BE2C (cell line): Measurements from ENCODE around the gene GTPBP4.
A peak's percentile ranks its signal among the peaks of the same experiment; 100 is the strongest.
"Not testable (repeated sequence)": the region's sequence is repeated elsewhere in the genome, so short reads cannot be mapped to it uniquely, and the experiment has no call there.

ENCODE experiments used
- DNase-seq: peaks from one replicate; pipeline ENCODE4 v3.0.0-alpha.2; 2020
- H3K27me3 ChIP-seq: fragments of 250-450 bp; sonication (Bioruptor Pico); 2 replicates; pipeline ENCODE4 v1.5.1; 2020; ENCODE audit warnings: mild to moderate bottlenecking
- H3K36me3 ChIP-seq: fragments of 250-450 bp; sonication (Bioruptor Pico); 2 replicates; pipeline ENCODE4 v1.5.1; 2020; ENCODE audit warnings: mild to moderate bottlenecking
- H3K4me1 ChIP-seq: fragments of 250-450 bp; sonication (Bioruptor Pico); 2 replicates; pipeline ENCODE4 v1.5.1; 2020
- H3K4me3 ChIP-seq: 2 replicates; pipeline ENCODE4 v1.5.1; 2011; ENCODE audit warnings: low read depth, low read length
- H3K9me3 ChIP-seq: fragments of 250-450 bp; sonication (Bioruptor Pico); 2 replicates; pipeline ENCODE4 v1.5.1; 2020
- TF ChIP-seq, protein P1 (sequence below): IDR thresholded peaks from 2 replicates; pipeline ENCODE4 v1.5.1; 2012; ENCODE audit warnings: mild to moderate bottlenecking, low read depth, low read length

Gene GTPBP4

DNA sequence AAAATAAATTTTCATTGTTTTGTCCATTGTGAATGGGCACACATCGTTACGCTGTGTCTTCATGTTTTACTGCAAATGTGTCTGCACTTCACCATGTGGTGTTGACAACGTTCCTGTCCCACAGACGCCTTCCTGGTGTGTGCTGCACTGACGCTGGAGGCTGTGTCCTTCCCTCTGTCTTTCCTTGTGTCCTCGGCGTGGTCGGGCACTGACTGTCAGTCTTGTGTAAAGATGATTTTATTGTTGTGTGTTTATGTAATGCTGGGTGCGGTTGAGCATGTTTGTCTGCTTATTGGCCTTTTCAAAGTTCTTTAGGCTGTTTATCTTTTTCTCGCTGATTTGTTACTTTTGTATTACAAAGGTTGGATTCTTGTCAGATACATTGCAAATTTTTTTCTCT is 19.3 kb downstream of the GTPBP4 start:
- H3K9me3 ChIP-seq: no peaks in the 10 kb centered on the region
- DNase-seq: no peak
- H3K4me1 ChIP-seq: peaks cover 9% of the 10 kb centered on the region
- H3K4me3 ChIP-seq: no peak overlapping the region
- H3K27me3 ChIP-seq: no peaks in the 10 kb centered on the region
- peaks cover 89% of the 10 kb centered on the region for H3K36me3 ChIP-seq
- TF ChIP-seq, protein P1, sequence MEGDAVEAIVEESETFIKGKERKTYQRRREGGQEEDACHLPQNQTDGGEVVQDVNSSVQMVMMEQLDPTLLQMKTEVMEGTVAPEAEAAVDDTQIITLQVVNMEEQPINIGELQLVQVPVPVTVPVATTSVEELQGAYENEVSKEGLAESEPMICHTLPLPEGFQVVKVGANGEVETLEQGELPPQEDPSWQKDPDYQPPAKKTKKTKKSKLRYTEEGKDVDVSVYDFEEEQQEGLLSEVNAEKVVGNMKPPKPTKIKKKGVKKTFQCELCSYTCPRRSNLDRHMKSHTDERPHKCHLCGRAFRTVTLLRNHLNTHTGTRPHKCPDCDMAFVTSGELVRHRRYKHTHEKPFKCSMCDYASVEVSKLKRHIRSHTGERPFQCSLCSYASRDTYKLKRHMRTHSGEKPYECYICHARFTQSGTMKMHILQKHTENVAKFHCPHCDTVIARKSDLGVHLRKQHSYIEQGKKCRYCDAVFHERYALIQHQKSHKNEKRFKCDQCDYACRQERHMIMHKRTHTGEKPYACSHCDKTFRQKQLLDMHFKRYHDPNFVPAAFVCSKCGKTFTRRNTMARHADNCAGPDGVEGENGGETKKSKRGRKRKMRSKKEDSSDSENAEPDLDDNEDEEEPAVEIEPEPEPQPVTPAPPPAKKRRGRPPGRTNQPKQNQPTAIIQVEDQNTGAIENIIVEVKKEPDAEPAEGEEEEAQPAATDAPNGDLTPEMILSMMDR: no peak

DNA sequence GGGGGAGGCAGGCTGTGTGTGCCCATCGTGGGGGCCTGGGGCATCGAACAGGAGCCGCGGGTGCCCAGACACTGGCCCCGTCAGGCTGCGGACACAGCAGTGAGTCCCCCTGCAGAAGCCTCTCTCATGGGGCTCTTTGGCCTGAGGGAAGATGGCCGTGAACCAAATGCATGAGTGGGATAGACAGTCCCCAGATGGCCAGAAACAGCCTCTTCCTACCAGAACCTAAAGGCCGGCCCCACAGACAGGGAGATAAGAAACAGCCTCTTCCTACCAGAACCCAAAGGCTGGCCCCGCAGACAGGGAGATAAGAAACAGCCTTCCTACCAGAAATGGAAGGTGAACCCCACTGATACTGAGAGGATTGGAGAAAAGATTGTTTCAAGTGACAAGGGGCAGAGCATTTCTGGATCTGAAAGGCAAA is 20.8 kb downstream of the GTPBP4 start:
- H3K36me3 ChIP-seq: peaks cover 87% of the 10 kb centered on the region
- H3K4me1 ChIP-seq: peaks cover 9% of the 10 kb centered on the region
- peak overlapping the region; percentile 5; the same call in 1 of the 2 replicates for H3K4me3 ChIP-seq
- peak; percentile 79 for DNase-seq
- H3K27me3 ChIP-seq: no peaks in the 10 kb centered on the region
- TF ChIP-seq, protein P1: no peak
- no peaks in the 10 kb centered on the region for H3K9me3 ChIP-seq

DNA sequence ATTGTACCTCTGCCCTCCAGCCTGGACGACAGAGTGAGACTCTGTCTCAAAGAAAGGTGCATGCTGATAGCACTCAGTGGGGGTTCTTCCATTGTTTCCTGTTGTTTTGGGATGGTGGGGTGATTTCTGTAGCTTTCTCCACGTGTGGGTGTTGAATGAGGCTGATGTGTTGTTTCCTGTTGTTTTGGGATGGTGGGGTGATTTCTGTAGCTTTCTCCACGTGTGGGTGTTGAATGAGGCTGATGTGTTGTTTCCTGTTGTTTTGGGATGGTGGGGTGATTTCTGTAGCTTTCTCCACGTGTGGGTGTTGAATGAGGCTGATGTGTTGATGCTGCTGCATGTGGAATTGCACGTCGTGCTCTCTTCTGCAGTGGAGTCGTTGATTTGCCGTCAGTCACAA is 21.7 kb downstream of the GTPBP4 start:
- H3K36me3 ChIP-seq: peaks cover 86% of the 10 kb centered on the region
- not testable (repeated sequence) for H3K4me1 ChIP-seq, DNase-seq

DNA sequence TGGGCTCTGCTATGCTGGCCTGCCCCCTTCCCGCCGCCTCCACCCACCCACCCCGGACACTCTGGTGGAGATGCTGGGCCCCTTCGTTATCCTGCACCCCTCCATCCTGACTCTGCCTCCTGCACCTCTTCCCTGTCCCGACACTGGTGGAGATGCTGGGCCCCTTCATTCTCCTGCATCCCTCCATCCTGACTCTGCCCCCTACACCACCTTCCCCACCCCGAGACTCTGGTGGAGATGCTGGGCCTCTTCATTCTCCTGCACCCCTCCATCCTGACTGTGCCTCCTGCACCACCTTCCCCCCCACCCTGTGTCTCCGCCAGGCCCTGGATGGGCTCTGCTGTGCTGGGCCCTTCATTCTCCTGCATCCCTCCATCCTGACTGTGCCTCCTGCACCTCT is 22.5 kb downstream of the GTPBP4 start:
- Histone ChIP-seq H3K36me3 (peaks cover 81% of the 10 kb centered on the region), H3K4me3 (no peak overlapping the region), H3K4me1 (peaks cover 9% of the 10 kb centered on the region), H3K9me3 (no peaks in the 10 kb centered on the region), H3K27me3 (no peaks in the 10 kb centered on the region)
- DNase-seq: no peak
- TF ChIP-seq, protein P1: no peak

More for the DNA sequence above, 21.7 kb downstream of the GTPBP4 start:
- H3K27me3 ChIP-seq, H3K4me3 ChIP-seq, H3K9me3 ChIP-seq: not testable (repeated sequence)

DNA sequence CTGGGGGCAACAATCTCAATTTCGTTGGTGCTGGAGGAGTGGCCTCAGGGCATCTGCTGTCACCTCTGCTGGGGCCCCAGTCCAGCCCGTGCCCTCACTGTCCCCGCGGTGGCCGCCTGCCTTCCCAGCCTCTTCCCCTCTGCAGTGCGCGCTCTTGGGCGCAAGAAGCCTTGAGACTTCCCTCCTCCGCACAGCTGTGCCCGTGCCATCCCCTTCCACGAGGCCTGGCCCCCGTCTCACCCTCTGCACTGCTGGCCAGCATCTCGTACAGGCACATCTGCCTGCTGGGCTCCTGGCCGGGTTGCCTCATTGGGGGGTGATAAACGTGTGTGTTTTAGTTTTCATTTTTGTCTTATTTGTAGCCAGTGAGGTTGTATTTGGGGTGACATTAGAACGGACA is 23.5 kb downstream of the GTPBP4 start:
- Histone ChIP-seq H3K4me1 (peaks cover 9% of the 10 kb centered on the region), H3K9me3 (no peaks in the 10 kb centered on the region), H3K27me3 (no peaks in the 10 kb centered on the region), H3K4me3 (no peak overlapping the region), H3K36me3 (peaks cover 80% of the 10 kb centered on the region)
- TF ChIP-seq, protein P1: no peak
- DNase-seq: no peak

DNA sequence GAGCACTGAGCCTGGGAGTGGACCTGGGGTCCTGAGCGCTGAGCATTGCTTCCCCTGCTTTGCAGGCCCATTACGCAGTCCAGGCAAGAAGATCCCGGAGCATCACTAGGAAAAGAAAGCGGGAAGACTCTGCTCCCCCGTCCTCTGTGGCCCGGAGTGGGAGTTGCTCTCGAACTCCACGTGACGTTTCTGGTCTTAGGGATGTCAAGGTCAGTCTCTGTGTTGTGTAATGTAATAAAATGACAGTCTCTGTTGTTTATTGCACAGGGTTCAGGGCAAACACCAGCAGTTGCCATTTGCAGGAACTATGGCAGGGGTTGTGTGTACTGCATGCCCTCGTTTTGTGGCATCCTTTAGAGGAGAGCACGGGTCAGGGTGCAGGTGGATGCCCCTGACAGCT is 27.5 kb downstream of the GTPBP4 start:
- DNase-seq: no peak
- no peak overlapping the region for H3K4me3 ChIP-seq
- H3K4me1 ChIP-seq: no peaks in the 10 kb centered on the region
- TF ChIP-seq, protein P1: no peak
- peaks cover 69% of the 10 kb centered on the region for H3K36me3 ChIP-seq
- no peaks in the 10 kb centered on the region for H3K9me3 ChIP-seq
- H3K27me3 ChIP-seq: no peaks in the 10 kb centered on the region

DNA sequence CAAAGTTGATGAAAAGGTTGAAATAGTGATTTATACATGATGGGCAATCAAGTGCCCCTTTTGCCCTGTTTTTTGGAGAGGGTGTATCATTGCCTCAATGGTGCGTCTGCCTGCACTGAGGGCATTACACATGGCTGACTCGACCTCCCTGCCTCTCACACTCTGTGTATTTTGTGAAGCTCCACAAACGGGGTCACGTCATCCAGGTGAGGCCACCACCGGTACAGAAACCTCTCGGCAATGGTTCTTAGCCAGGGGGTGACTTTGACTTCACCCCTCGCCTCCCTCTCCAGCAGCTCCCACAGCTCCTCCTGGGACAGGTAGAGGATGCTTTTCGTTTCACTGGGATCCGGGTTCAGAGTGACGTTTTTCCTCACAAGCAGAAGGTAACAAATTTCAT is 31.1 kb downstream of the GTPBP4 start:
- H3K4me3 ChIP-seq: no peak overlapping the region
- H3K9me3 ChIP-seq: no peaks in the 10 kb centered on the region
- peaks cover 37% of the 10 kb centered on the region for H3K36me3 ChIP-seq
- no peak for DNase-seq
- H3K4me1 ChIP-seq: no peaks in the 10 kb centered on the region
- no peaks in the 10 kb centered on the region for H3K27me3 ChIP-seq
- TF ChIP-seq, protein P1: no peak
